ENCODE measurements around the gene PCIF1.
A peak's percentile ranks its signal among the peaks of the same experiment; 100 is the strongest.
"Not testable (repeated sequence)": the region's sequence is repeated elsewhere in the genome, so short reads cannot be mapped to it uniquely, and the experiment has no call there.

Gene PCIF1

GRCh38 chr20:45934586-45935415, at the start of gene PCIF1:
Gene PCIF1, plus strand, starts transcription at chr20:45934683. Its CDS starts 4,317 bp downstream, at chr20:45939000.
- peak; percentile 99 for DNase-seq

GRCh38 chr20:45886590-45887345, 47.7 kb upstream of the PCIF1 start:
- DNase-seq = no peak

- DNase-seq = no peak
Observed at GRCh38 chr20:45887346-45887715, 47.2 kb upstream of the PCIF1 start, which contains the start of gene SPATA25. Gene SPATA25, minus strand, starts transcription at chr20:45887622. Its CDS starts 32 bp downstream, at chr20:45887590.

DNA sequence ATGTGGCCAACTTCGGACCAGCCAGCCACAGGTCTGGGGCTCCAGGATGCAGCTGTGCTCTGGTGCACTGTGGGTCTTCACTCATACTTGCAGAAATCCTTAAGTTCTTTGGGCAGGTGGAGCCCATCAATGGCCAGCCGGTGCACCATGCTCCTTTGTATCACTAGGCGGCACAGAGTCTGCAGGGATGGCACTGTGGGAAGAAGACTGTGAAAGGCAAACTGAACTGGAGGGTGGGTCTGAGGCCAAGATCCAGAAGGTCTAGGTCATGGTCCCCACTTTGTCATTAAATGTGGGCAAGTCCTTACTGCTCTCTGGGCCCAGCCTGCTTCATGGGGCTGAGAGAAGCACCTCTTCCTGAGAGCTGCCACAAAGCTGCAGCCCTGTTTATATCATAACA, 45.8 kb upstream of the PCIF1 start:
- no peak for DNase-seq

DNA sequence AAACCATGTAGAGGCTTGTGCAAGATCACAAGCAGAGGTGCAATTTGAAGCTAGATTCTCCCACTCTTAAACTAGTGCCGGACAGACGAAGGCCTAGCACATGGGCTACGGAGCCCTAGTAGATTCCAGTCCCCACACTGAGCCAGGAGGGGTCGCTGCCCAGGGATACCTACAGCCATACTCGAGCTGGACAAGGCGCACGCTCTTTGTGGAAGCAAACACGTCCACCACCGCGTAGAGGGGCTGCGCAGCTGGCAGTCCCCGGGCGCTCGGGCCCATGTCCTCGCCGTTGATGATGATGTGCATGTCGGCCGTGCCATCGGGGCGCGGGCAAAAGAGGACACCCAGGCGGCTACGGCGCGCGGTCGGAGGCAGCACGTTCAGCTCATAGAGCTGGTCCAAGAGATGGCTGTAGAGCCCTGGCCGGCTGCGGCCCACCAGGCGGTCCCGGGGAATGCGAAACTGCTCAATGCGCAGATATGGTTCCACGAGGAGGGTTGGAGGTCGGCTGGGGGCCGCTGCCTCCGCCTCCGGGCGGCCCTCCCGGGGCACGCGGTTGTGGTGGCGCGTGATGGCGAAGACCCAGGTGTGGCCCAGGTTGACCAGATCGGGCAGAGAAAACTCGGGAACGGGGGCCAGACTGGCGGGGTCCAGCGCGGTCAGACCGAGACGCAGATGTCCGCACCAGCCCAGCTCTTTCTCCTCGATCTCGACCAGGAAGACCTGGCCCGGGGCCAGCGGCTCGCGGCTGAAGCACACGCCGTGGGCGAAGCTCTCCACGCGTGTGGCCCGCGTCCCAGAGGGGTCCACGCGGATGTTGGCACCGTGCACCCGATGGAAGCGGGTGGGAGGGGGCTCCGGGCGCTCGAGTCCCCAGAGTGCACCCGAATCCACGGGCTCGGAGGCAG, 44.2 kb upstream of the PCIF1 start:
- peak; percentile 88 for DNase-seq

- DNase-seq = peak; percentile 94
Observed at GRCh38 chr20:45890985-45891983, 43.2 kb upstream of the PCIF1 start, which contains the start of the genes CTSA and NEURL2. Gene CTSA, plus strand, starts transcription at chr20:45891335. Its CDS starts 234 bp downstream, at chr20:45891569. Gene NEURL2, minus strand, starts transcription at chr20:45891208. Its CDS starts 217 bp downstream, at chr20:45890991.

DNA sequence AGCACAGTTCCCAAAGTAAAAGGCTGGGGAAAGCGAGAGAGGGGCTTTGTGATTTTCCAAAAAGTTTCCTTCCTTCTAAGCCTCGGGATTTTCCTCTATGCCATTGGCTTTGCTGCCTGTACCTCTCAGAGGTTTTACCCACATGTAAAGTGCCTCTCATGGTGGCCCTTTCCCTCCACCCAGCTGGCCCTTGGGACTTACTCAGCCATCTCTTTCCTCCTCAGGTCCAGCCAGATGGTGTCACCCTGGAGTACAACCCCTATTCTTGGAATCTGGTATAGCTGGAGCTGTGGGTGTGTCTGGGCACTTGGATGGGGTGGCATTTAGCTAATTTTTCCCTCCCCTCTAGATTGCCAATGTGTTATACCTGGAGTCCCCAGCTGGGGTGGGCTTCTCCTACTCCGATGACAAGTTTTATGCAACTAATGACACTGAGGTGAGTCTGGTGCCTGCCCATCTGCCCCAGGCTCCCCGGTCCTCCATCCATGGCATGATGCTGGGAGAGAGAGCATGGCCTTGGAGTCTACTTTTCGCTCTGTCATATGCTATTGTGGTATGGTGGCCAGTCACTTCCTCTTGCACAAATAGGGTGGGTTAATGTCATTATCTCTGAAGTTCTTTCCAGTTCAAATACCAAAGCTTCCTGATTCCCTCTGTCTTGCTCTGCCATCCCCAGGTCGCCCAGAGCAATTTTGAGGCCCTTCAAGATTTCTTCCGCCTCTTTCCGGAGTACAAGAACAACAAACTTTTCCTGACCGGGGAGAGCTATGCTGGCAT, 42.2 kb upstream of the PCIF1 start:
- peak; percentile 66 for DNase-seq

- DNase-seq = no peak
Observed at GRCh38 chr20:45892828-45893500, 41.5 kb upstream of the PCIF1 start.

GRCh38 chr20:45893831-45894230, 40.7 kb upstream of the PCIF1 start:
- no peak for DNase-seq

DNA sequence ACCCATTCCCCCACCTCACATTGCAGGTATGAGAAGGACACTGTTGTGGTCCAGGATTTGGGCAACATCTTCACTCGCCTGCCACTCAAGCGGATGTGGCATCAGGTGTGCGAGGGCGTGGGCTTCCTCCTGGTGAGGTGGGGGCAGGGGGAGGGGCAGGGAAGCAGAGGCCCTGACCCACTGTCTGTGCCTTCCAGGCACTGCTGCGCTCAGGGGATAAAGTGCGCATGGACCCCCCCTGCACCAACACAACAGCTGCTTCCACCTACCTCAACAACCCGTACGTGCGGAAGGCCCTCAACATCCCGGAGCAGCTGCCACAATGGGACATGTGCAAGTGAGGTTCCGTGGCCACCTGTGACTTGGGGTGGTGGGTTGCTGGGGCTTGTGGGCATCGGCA, 39.7 kb upstream of the PCIF1 start:
- DNase-seq = no peak

GRCh38 chr20:45896641-45897161, 37.8 kb upstream of the PCIF1 start:
- DNase-seq = no peak

DNA sequence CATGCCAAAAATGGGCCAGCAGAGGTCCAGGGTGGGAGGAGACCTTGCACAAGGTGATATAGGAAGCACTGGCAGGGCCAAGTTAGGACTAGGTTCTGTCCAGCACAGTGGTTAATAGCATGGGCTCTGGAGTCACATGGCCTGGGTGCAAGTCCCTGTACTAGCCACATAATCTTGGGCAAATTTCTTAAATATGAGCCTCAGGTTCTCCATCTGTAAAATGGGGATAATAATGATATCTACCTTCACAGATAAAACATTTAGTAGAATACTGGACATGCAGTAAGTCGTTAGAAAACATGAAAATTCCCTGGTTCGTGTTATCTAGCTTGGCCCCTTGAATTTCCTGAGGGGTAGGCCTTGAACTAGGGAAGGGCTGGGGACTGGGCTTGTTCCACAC, 37.2 kb upstream of the PCIF1 start:
- no peak for DNase-seq

DNA sequence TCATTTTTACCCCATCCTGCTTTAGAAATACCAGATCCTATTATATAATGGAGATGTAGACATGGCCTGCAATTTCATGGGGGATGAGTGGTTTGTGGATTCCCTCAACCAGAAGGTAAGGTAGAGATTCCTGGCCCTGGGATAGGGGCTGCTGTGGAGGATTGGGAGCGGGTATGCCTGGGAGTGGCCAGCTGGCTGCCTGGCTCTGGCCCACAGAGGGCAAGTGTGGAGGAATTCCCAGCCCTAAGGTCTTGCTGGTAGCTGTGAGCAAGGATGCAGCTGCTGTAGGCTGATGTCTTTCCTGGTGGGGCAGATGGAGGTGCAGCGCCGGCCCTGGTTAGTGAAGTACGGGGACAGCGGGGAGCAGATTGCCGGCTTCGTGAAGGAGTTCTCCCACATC, 36.8 kb upstream of the PCIF1 start:
- no peak for DNase-seq

DNA sequence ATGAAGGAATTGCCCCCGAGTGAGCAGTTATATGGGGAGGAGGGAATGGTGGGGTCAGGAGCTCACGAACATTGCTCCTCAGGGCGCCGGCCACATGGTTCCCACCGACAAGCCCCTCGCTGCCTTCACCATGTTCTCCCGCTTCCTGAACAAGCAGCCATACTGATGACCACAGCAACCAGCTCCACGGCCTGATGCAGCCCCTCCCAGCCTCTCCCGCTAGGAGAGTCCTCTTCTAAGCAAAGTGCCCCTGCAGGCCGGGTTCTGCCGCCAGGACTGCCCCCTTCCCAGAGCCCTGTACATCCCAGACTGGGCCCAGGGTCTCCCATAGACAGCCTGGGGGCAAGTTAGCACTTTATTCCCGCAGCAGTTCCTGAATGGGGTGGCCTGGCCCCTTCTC, 36.2 kb upstream of the PCIF1 start:
- DNase-seq = no peak

GRCh38 chr20:45899046-45899835, 35.2 kb upstream of the PCIF1 start:
- no peak for DNase-seq

- DNase-seq = not testable (repeated sequence)
Observed at GRCh38 chr20:45901332-45901731, 33.2 kb upstream of the PCIF1 start.

DNA sequence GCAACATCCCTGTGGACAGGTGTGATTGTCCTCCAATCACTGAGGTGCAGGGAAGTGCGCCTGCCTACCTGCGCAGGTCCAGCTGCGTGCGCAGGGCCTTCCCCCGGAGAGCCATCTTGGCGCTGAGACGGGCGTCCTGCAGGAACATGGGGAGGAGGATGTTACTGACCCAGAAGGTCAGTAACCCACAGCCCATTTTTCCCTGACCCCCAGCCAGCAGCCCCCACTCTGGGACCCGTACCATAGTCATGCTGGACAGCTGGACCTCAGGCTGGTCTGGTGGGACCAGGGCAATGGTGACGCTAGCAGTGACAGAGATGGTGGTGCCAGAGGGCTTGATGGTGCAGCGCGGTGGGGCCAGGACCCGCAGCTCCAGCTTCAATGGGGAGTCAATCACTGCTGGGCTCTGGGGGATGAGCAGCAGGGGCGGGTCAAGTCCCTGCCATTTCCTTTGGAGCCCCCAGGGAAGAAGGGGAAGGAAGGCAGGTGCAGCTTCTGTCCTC, 32.2 kb upstream of the PCIF1 start:
- no peak for DNase-seq

Measured in hematopoietic multipotent progenitor cell treated with erythropoietin and hydrocortisone succinate and interleukin-3 and kit ligand, for 4 days (in vitro differentiated cells).